ENCODE data around the gene TXK. TPM values are rescaled to one million over a fixed set of nuclear protein-coding genes. Genes with fewer than 3 reads are reported as not detected.

Gene TXK
- total RNA-seq, 3 donors from 2014 or later: 1.6 to 3.4 (median 3.2) TPM

DNA sequence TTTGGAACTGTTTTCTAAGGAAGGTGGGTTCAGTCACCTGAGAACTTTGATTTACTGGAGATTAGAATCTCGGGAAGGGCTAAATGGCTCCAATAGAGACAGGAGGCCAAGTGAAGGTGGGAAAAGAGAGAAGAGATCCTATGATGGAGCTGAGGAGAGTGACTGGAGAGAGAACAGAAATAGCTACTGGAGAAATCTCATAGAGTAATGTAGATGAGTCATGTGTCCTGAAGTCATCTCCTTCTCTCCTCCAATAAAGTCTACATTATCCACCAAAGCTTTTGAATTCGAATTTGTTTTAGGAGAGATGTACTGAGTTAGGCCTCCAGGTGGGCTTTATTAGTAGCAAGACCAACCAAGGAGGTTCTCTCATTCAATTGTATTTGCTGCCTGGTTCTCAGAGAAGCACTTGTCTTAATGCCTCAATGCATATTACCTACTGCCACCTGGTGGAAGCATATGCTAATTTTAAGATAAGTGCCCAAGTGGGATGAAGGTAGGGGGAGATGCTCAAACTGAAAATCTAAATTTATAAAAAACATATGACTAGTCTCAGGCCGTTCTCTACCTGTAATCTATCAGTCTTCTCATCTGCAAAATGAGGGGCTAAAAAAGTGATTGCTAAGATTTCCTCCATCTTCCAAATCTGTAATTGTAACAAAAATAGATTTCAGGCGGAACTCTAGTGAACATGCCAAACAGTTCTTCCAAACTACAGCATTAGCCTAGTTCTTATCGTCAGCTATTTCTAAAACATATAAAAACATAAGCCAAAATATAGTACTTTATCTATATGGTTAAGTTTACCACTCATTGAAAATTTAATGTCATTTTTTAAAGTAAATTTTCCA, 24.4 kb downstream of the TXK start:
- H3K27me3 ChIP-seq: no peaks in the 10 kb centered on the region
- H3K4me3 ChIP-seq: no peak overlapping the region
- TF ChIP-seq, protein P1, sequence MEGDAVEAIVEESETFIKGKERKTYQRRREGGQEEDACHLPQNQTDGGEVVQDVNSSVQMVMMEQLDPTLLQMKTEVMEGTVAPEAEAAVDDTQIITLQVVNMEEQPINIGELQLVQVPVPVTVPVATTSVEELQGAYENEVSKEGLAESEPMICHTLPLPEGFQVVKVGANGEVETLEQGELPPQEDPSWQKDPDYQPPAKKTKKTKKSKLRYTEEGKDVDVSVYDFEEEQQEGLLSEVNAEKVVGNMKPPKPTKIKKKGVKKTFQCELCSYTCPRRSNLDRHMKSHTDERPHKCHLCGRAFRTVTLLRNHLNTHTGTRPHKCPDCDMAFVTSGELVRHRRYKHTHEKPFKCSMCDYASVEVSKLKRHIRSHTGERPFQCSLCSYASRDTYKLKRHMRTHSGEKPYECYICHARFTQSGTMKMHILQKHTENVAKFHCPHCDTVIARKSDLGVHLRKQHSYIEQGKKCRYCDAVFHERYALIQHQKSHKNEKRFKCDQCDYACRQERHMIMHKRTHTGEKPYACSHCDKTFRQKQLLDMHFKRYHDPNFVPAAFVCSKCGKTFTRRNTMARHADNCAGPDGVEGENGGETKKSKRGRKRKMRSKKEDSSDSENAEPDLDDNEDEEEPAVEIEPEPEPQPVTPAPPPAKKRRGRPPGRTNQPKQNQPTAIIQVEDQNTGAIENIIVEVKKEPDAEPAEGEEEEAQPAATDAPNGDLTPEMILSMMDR (IDR thresholded peaks at IDR 0.05): peak in 2 of 3 donors; percentile 30 to 40
- TF ChIP-seq POLR2AphosphoS5 (IDR thresholded peaks at IDR 0.05): no peak
- intact Hi-C loops (cut with DNase I; ENCODE audit: low total_unique reads): no loop called here
- H3K27ac ChIP-seq: no peak overlapping the region
- H3K9me3 ChIP-seq: no peaks in the 10 kb centered on the region
- DNase-seq (ENCODE audit: low spot score in 2 of 2): no peak
- H3K36me3 ChIP-seq: no peaks in the 10 kb centered on the region
- no peaks in the 10 kb centered on the region for H3K4me1 ChIP-seq

GRCh38 chr4:48108309-48109073, 25.6 kb downstream of the TXK start:
- Histone ChIP-seq H3K4me3 (no peak overlapping the region), H3K4me1 (no peaks in the 10 kb centered on the region), H3K27me3 (no peaks in the 10 kb centered on the region), H3K27ac (no peak overlapping the region), H3K9me3 (no peaks in the 10 kb centered on the region), H3K36me3 (no peaks in the 10 kb centered on the region)
- intact Hi-C loops (cut with DNase I; ENCODE audit: low total_unique reads): no loop called here
- TF ChIP-seq, protein P1 (IDR thresholded peaks at IDR 0.05): no peak
- TF ChIP-seq POLR2A (IDR thresholded peaks at IDR 0.05): no peak
- TF ChIP-seq POLR2AphosphoS5 (IDR thresholded peaks at IDR 0.05): no peak
- no peak for DNase-seq (ENCODE audit: low spot score in 2 of 2)

GRCh38 chr4:48105230-48105629, 28.8 kb downstream of the TXK start:
- TF ChIP-seq POLR2AphosphoS5 (IDR thresholded peaks at IDR 0.05) (no peak), POLR2A (IDR thresholded peaks at IDR 0.05) (no peak)
- H3K27ac ChIP-seq: no peak overlapping the region
- no peak overlapping the region for H3K4me3 ChIP-seq
- no peaks in the 10 kb centered on the region for H3K4me1 ChIP-seq
- no peaks in the 10 kb centered on the region for H3K27me3 ChIP-seq
- H3K36me3 ChIP-seq: no peaks in the 10 kb centered on the region
- DNase-seq (ENCODE audit: low spot score in 2 of 2): no peak
- no peaks in the 10 kb centered on the region for H3K9me3 ChIP-seq
- intact Hi-C loops (cut with DNase I; ENCODE audit: low total_unique reads): no loop called here

- no peaks in the 10 kb centered on the region for H3K36me3 ChIP-seq
- H3K9me3 ChIP-seq: no peaks in the 10 kb centered on the region
- intact Hi-C loops (cut with DNase I; ENCODE audit: low total_unique reads): no loop called here
- TF ChIP-seq POLR2A (IDR thresholded peaks at IDR 0.05) (no peak), POLR2AphosphoS5 (IDR thresholded peaks at IDR 0.05) (no peak)
- TF ChIP-seq, protein P1 (IDR thresholded peaks at IDR 0.05): no peak
- no peak overlapping the region for H3K27ac ChIP-seq
- DNase-seq (ENCODE audit: low spot score in 2 of 2): no peak
- H3K4me1 ChIP-seq: no peaks in the 10 kb centered on the region
- no peak overlapping the region for H3K4me3 ChIP-seq
- no peaks in the 10 kb centered on the region for H3K27me3 ChIP-seq
Observed at GRCh38 chr4:48103483-48104139, 30.4 kb downstream of the TXK start.

GRCh38 chr4:48102303-48102702, 31.7 kb downstream of the TXK start:
- no peak for DNase-seq (ENCODE audit: low spot score in 2 of 2)
- H3K9me3 ChIP-seq: no peaks in the 10 kb centered on the region
- TF ChIP-seq POLR2AphosphoS5 (IDR thresholded peaks at IDR 0.05): no peak
- TF ChIP-seq POLR2A (IDR thresholded peaks at IDR 0.05): no peak
- TF ChIP-seq, protein P1 (IDR thresholded peaks at IDR 0.05): no peak
- H3K4me3 ChIP-seq: no peak overlapping the region
- no peaks in the 10 kb centered on the region for H3K4me1 ChIP-seq
- intact Hi-C loops (cut with DNase I; ENCODE audit: low total_unique reads): no loop called here
- no peak overlapping the region for H3K27ac ChIP-seq
- H3K36me3 ChIP-seq: no peaks in the 10 kb centered on the region
- no peaks in the 10 kb centered on the region for H3K27me3 ChIP-seq
